ENCODE measurements around the gene STMND1. TPM values are rescaled to one million over a fixed set of nuclear protein-coding genes. Genes with fewer than 3 reads are reported as not detected.

The STMND1 gene
- total RNA-seq, 1 experiment from 2014 or later: not detected

GRCh38 chr6:17107863-17108262 lies 6.0 kb downstream of the STMND1 start:
- peaks cover 20% of the 10 kb centered on the region for H3K27me3 Mint-ChIP-seq (ENCODE audit: insufficient read depth, unreplicated experiment)
- peaks cover 9% of the 10 kb centered on the region for H3K9me3 Mint-ChIP-seq (ENCODE audit: unreplicated experiment)
- no peak for DNase-seq
- intact Hi-C loops (cut with micrococcal nuclease; ENCODE audit: unreplicated experiment): no loop called here
- no peaks in the 10 kb centered on the region for H3K9me3 ChIP-seq
- H3K4me1 ChIP-seq: no peaks in the 10 kb centered on the region
- H3K36me3 ChIP-seq (ENCODE audit: control insufficient read depth, insufficient read depth, low read length): no peaks in the 10 kb centered on the region
- no TSS peak for BruUV-seq (replicated peaks)
- POLR2A ChIA-PET: no interaction called here
- no peak overlapping the region for H3K27ac Mint-ChIP-seq (ENCODE audit: unreplicated experiment)
- no peak for TF ChIP-seq CTCF (IDR thresholded peaks at IDR 0.05; ENCODE audit: insufficient read depth in 1 of 2, low read depth in 1 of 2, low read length in 1 of 2, severe bottlenecking in 1 of 2, unreplicated experiment in 1 of 2)
- no peaks in the 10 kb centered on the region for H3K36me3 Mint-ChIP-seq (ENCODE audit: insufficient read depth, unreplicated experiment)
- no peaks in the 10 kb centered on the region for H3K4me1 Mint-ChIP-seq (ENCODE audit: low read depth, unreplicated experiment)
- H3K27me3 ChIP-seq (replicated peaks; ENCODE audit: control insufficient read depth, insufficient read depth, low read length): no peaks in the 10 kb centered on the region
- H3K4me3 Mint-ChIP-seq (ENCODE audit: unreplicated experiment): no peak overlapping the region
- CTCF ChIA-PET: no interaction called here
- H3K4me3 ChIP-seq (ENCODE audit: low read depth, low read length): no peak overlapping the region

- H3K36me3 ChIP-seq (ENCODE audit: control insufficient read depth, insufficient read depth, low read length): no peaks in the 10 kb centered on the region
- Mint-ChIP-seq H3K27ac (ENCODE audit: unreplicated experiment) (peak overlapping the region; percentile 26), H3K4me1 (ENCODE audit: low read depth, unreplicated experiment) (peaks cover 20% of the 10 kb centered on the region), H3K4me3 (ENCODE audit: unreplicated experiment) (no peak overlapping the region), H3K9me3 (ENCODE audit: unreplicated experiment) (no peaks in the 10 kb centered on the region), H3K27me3 (ENCODE audit: insufficient read depth, unreplicated experiment) (no peaks in the 10 kb centered on the region), H3K36me3 (ENCODE audit: insufficient read depth, unreplicated experiment) (no peaks in the 10 kb centered on the region)
- H3K4me1 ChIP-seq: peaks cover 17% of the 10 kb centered on the region
- POLR2A ChIA-PET: no interaction called here
- BruUV-seq (replicated peaks): no TSS peak
- H3K27me3 ChIP-seq (replicated peaks; ENCODE audit: control insufficient read depth, insufficient read depth, low read length): no peaks in the 10 kb centered on the region
- H3K9me3 ChIP-seq: no peaks in the 10 kb centered on the region
- H3K4me3 ChIP-seq (ENCODE audit: low read depth, low read length): no peak overlapping the region
- TF ChIP-seq CTCF (IDR thresholded peaks at IDR 0.05; ENCODE audit: insufficient read depth in 1 of 2, low read depth in 1 of 2, low read length in 1 of 2, severe bottlenecking in 1 of 2, unreplicated experiment in 1 of 2): no peak
- intact Hi-C loops (cut with micrococcal nuclease; ENCODE audit: unreplicated experiment): no loop called here
- CTCF ChIA-PET: no interaction called here
- DNase-seq: peak; percentile 41 to 53
These were observed 13.6 kb downstream of the STMND1 start for GRCh38 chr6:17115251-17116116.

- Histone ChIP-seq H3K4me1 (peaks cover 17% of the 10 kb centered on the region), H3K27me3 (replicated peaks; ENCODE audit: control insufficient read depth, insufficient read depth, low read length) (no peaks in the 10 kb centered on the region), H3K36me3 (ENCODE audit: control insufficient read depth, insufficient read depth, low read length) (no peaks in the 10 kb centered on the region), H3K4me3 (ENCODE audit: low read depth, low read length) (no peak overlapping the region), H3K9me3 (no peaks in the 10 kb centered on the region)
- no TSS peak for BruUV-seq (replicated peaks)
- intact Hi-C loops (cut with micrococcal nuclease; ENCODE audit: unreplicated experiment): no loop called here
- no peak overlapping the region for H3K4me3 Mint-ChIP-seq (ENCODE audit: unreplicated experiment)
- peak overlapping the region; percentile 26 for H3K27ac Mint-ChIP-seq (ENCODE audit: unreplicated experiment)
- H3K9me3 Mint-ChIP-seq (ENCODE audit: unreplicated experiment): no peaks in the 10 kb centered on the region
- DNase-seq: no peak
- ChIA-PET POLR2A (no interaction called here), CTCF (no interaction called here)
- H3K4me1 Mint-ChIP-seq (ENCODE audit: low read depth, unreplicated experiment): peaks cover 20% of the 10 kb centered on the region
- no peak for TF ChIP-seq CTCF (IDR thresholded peaks at IDR 0.05; ENCODE audit: insufficient read depth in 1 of 2, low read depth in 1 of 2, low read length in 1 of 2, severe bottlenecking in 1 of 2, unreplicated experiment in 1 of 2)
- no peaks in the 10 kb centered on the region for H3K27me3 Mint-ChIP-seq (ENCODE audit: insufficient read depth, unreplicated experiment)
- no peaks in the 10 kb centered on the region for H3K36me3 Mint-ChIP-seq (ENCODE audit: insufficient read depth, unreplicated experiment)
These were observed 14.2 kb downstream of the STMND1 start for GRCh38 chr6:17116117-17116440.
